Fibroblast of skin of right quadriceps (primary cell): Measurements from ENCODE around the gene PPP2R5A.
"Not testable (repeated sequence)": the region's sequence is repeated elsewhere in the genome, so short reads cannot be mapped to it uniquely, and the experiment has no call there.

ENCODE experiments used
- DNase-seq: peaks from one replicate; pipeline ENCODE4 v3.0.0-alpha.2; 2013

The PPP2R5A gene

GRCh38 chr1:212269306-212269705 lies 15.9 kb upstream of the PPP2R5A start:
- DNase-seq = no peak

- DNase-seq = no peak
Observed at GRCh38 chr1:212270564-212270963, 14.6 kb upstream of the PPP2R5A start.

GRCh38 chr1:212271234-212271633 lies 14.0 kb upstream of the PPP2R5A start:
- no peak for DNase-seq

- DNase-seq = no peak
Observed at GRCh38 chr1:212271823-212272485, 13.3 kb upstream of the PPP2R5A start.

GRCh38 chr1:212281590-212281989 lies 3.6 kb upstream of the PPP2R5A start:
- DNase-seq = peak; percentile 76

- no peak for DNase-seq
Observed at GRCh38 chr1:212283741-212284140, 1.5 kb upstream of the PPP2R5A start.

GRCh38 chr1:212284332-212284743 lies 872 bp upstream of the PPP2R5A start:
- DNase-seq = peak; percentile 20

- peak; percentile 49 for DNase-seq
Observed at GRCh38 chr1:212285685-212286555, 710 bp downstream of the PPP2R5A start.

- DNase-seq = no peak
Observed at GRCh38 chr1:212286556-212287131, 1.4 kb downstream of the PPP2R5A start.

- no peak for DNase-seq
Observed at GRCh38 chr1:212287261-212287895, 2.2 kb downstream of the PPP2R5A start.

GRCh38 chr1:212287995-212288394 lies 2.8 kb downstream of the PPP2R5A start:
- not testable (repeated sequence) for DNase-seq

GRCh38 chr1:212288615-212289014 lies 3.4 kb downstream of the PPP2R5A start:
- peak; percentile 71 for DNase-seq

- no peak for DNase-seq
Observed at GRCh38 chr1:212289262-212290077, 4.3 kb downstream of the PPP2R5A start.

- DNase-seq = no peak
Observed at GRCh38 chr1:212290608-212291007, 5.4 kb downstream of the PPP2R5A start.

- peak; percentile 59 for DNase-seq
Observed at GRCh38 chr1:212291505-212292134, 6.4 kb downstream of the PPP2R5A start.

GRCh38 chr1:212292250-212293105 lies 7.3 kb downstream of the PPP2R5A start:
- no peak for DNase-seq

- peak; percentile 23 for DNase-seq
Observed at GRCh38 chr1:212293579-212293978, 8.4 kb downstream of the PPP2R5A start.

- no peak for DNase-seq
Observed at GRCh38 chr1:212294983-212295382, 9.8 kb downstream of the PPP2R5A start.

- no peak for DNase-seq
Observed at GRCh38 chr1:212295579-212295978, 10.4 kb downstream of the PPP2R5A start.

- DNase-seq = no peak
Observed at GRCh38 chr1:212297338-212297737, 12.1 kb downstream of the PPP2R5A start.

GRCh38 chr1:212301580-212301979 lies 16.4 kb downstream of the PPP2R5A start:
- peak; percentile 25 for DNase-seq
